ENCODE results near the gene HAL. TPM values are rescaled to one million over a fixed set of nuclear protein-coding genes. Genes with fewer than 3 reads are reported as not detected.

The HAL gene
- total and polyA plus RNA-seq, 2 donors (not counting 1 experiment from before 2014, with no cell fraction given), result 1.3 to 4.8 TPM

GRCh38 chr12:95972832-95973456 is 23.2 kb downstream of the HAL start:
- Histone ChIP-seq H3K9me3 (ENCODE audit: control extremely low read depth in 1 of 3, control insufficient read depth in 2 of 3, insufficient read depth in 1 of 3, low read length in 2 of 3) (no peaks in the 10 kb centered on the region), H3K36me3 (replicated peaks in 1 of 2; ENCODE audit: control extremely low read depth in 1 of 2, control insufficient read depth in 1 of 2, extremely low read depth in 1 of 2, insufficient read depth in 2 of 2, low read length in 1 of 2) (no peaks in the 10 kb centered on the region), H3K27ac (ENCODE audit: low read length in 2 of 2) (no peak overlapping the region), H2AFZ (ENCODE audit: insufficient read depth, low read depth, low read length, poor library complexity, severe bottlenecking) (no peak overlapping the region), H3K27me3 (replicated peaks in 1 of 4; ENCODE audit: control extremely low read depth in 1 of 4, control insufficient read depth in 3 of 4, insufficient read depth in 4 of 4, low read length in 3 of 4) (no peaks in the 10 kb centered on the region), H4K20me1 (ENCODE audit: control insufficient read depth, insufficient read depth, low read length, poor library complexity, severe bottlenecking) (no peaks in the 10 kb centered on the region), H3K9ac (ENCODE audit: low read length) (no peak overlapping the region), H3K4me2 (replicated peaks; ENCODE audit: low read depth, low read length, poor library complexity, severe bottlenecking) (no peak overlapping the region), H3K79me2 (ENCODE audit: control insufficient read depth, insufficient read depth, low read length) (no peaks in the 10 kb centered on the region), H3K4me1 (ENCODE audit: control insufficient read depth in 2 of 2, insufficient read depth in 2 of 2, low read length in 2 of 2) (no peaks in the 10 kb centered on the region), H3K4me3 (ENCODE audit: control extremely low read depth in 1 of 5, extremely low read depth in 1 of 5, insufficient read depth in 1 of 5, low read depth in 2 of 5, low read length in 4 of 5) (no peak overlapping the region)
- ChIA-PET CTCF (no interaction called here), POLR2A (no interaction called here)
- WGBS (ENCODE audit: insufficient coverage), result 43% methylated on average over 3 of the region's 4 CpGs
- no peak overlapping the region for H3K27ac Mint-ChIP-seq
- no peaks in the 10 kb centered on the region for H3K4me1 Mint-ChIP-seq
- H3K4me3 Mint-ChIP-seq, result no peak overlapping the region
- no peaks in the 10 kb centered on the region for H3K27me3 Mint-ChIP-seq
- ATAC-seq (ENCODE audit: low read depth) (no peak), DNase-seq (no peak)
- no peaks in the 10 kb centered on the region for H3K9me3 Mint-ChIP-seq (ENCODE audit: insufficient read depth)
- TF ChIP-seq EZH2 (IDR thresholded peaks at IDR 0.05; ENCODE audit: borderline replicate concordance, insufficient read depth, low read depth, low read length, poor library complexity, severe bottlenecking) (no peak), CTCF (IDR thresholded peaks at IDR 0.05) (no peak)
- intact Hi-C loops (cut with micrococcal nuclease), result no loop called here

- Mint-ChIP-seq H3K4me3 (no peak overlapping the region), H3K27ac (no peak overlapping the region)
- CTCF ChIA-PET, result no interaction called here
Measured at GRCh38 chr12:95970905-95971304, 25.2 kb downstream of the HAL start.

More at GRCh38 chr12:95970905-95971304, 25.2 kb downstream of the HAL start:
- Mint-ChIP-seq H3K4me1 (no peaks in the 10 kb centered on the region), H3K9me3 (ENCODE audit: insufficient read depth) (no peaks in the 10 kb centered on the region), H3K27me3 (no peaks in the 10 kb centered on the region)
- no peak for TF ChIP-seq EZH2 (IDR thresholded peaks at IDR 0.05; ENCODE audit: borderline replicate concordance, insufficient read depth, low read depth, low read length, poor library complexity, severe bottlenecking)
- TF ChIP-seq CTCF (IDR thresholded peaks at IDR 0.05), result no peak
- Histone ChIP-seq H3K79me2 (ENCODE audit: control insufficient read depth, insufficient read depth, low read length) (no peaks in the 10 kb centered on the region), H3K4me3 (ENCODE audit: control extremely low read depth in 1 of 5, extremely low read depth in 1 of 5, insufficient read depth in 1 of 5, low read depth in 2 of 5, low read length in 4 of 5) (no peak overlapping the region), H3K27ac (ENCODE audit: low read length in 2 of 2) (no peak overlapping the region), H2AFZ (ENCODE audit: insufficient read depth, low read depth, low read length, poor library complexity, severe bottlenecking) (no peak overlapping the region), H3K9ac (ENCODE audit: low read length) (no peak overlapping the region), H3K36me3 (replicated peaks in 1 of 2; ENCODE audit: control extremely low read depth in 1 of 2, control insufficient read depth in 1 of 2, extremely low read depth in 1 of 2, insufficient read depth in 2 of 2, low read length in 1 of 2) (no peaks in the 10 kb centered on the region), H3K4me1 (ENCODE audit: control insufficient read depth in 2 of 2, insufficient read depth in 2 of 2, low read length in 2 of 2) (no peaks in the 10 kb centered on the region), H3K9me3 (ENCODE audit: control extremely low read depth in 1 of 3, control insufficient read depth in 2 of 3, insufficient read depth in 1 of 3, low read length in 2 of 3) (no peaks in the 10 kb centered on the region), H4K20me1 (ENCODE audit: control insufficient read depth, insufficient read depth, low read length, poor library complexity, severe bottlenecking) (no peaks in the 10 kb centered on the region), H3K4me2 (replicated peaks; ENCODE audit: low read depth, low read length, poor library complexity, severe bottlenecking) (no peak overlapping the region), H3K27me3 (replicated peaks in 1 of 4; ENCODE audit: control extremely low read depth in 1 of 4, control insufficient read depth in 3 of 4, insufficient read depth in 4 of 4, low read length in 3 of 4) (no peaks in the 10 kb centered on the region)
- ATAC-seq (ENCODE audit: low read depth), result no peak
- DNase-seq, result no peak
- 92% methylated on average over 5 of the region's 7 CpGs for WGBS (ENCODE audit: insufficient coverage)
- POLR2A ChIA-PET, result no interaction called here
- intact Hi-C loops (cut with micrococcal nuclease), result no loop called here
